Measurements from ENCODE around the gene CREB5.

DNA sequence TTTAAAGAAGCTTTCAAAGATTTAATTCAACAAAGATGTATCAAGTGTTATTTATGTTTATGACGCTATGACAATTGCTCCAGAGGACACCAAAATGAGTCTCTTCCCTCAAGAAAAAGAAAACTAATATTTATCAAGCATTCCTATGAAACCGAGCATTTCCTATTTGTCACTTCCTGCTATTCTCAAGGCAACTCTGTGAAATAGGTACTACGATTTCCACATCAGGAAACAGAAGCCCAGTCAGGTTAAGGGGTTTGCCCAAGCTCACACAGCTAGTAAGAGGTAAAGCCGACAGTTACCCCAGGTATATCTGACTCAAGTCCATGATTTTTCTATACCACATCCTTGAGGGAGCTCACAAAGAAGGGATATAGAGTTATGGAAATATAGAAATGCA, 459.9 kb downstream of the CREB5 start:
- TF ChIP-seq, protein P1, sequence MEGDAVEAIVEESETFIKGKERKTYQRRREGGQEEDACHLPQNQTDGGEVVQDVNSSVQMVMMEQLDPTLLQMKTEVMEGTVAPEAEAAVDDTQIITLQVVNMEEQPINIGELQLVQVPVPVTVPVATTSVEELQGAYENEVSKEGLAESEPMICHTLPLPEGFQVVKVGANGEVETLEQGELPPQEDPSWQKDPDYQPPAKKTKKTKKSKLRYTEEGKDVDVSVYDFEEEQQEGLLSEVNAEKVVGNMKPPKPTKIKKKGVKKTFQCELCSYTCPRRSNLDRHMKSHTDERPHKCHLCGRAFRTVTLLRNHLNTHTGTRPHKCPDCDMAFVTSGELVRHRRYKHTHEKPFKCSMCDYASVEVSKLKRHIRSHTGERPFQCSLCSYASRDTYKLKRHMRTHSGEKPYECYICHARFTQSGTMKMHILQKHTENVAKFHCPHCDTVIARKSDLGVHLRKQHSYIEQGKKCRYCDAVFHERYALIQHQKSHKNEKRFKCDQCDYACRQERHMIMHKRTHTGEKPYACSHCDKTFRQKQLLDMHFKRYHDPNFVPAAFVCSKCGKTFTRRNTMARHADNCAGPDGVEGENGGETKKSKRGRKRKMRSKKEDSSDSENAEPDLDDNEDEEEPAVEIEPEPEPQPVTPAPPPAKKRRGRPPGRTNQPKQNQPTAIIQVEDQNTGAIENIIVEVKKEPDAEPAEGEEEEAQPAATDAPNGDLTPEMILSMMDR (IDR thresholded peaks at IDR 0.05): no peak
- no peak for TF ChIP-seq POLR2A (IDR thresholded peaks at IDR 0.05)
